IPS DF 4.7 (cell line): Measurements from ENCODE around the gene DPY19L3.
"Not testable (repeated sequence)": the region's sequence is repeated elsewhere in the genome, so short reads cannot be mapped to it uniquely, and the experiment has no call there.

Experiments used
- DNase-seq: peaks from one replicate; pipeline ENCODE4 v3.0.0-alpha.2; 2013; ENCODE audit warnings: low spot score; ENCODE audit errors: extremely low read depth

The DPY19L3 gene

GRCh38 chr19:32392901-32393300 is 12.7 kb upstream of the DPY19L3 start:
- DNase-seq = no peak

GRCh38 chr19:32396046-32396652 is 9.4 kb upstream of the DPY19L3 start:
- DNase-seq = no peak

GRCh38 chr19:32397671-32398101 is 7.9 kb upstream of the DPY19L3 start:
- no peak for DNase-seq

GRCh38 chr19:32401992-32402391 is 3.6 kb upstream of the DPY19L3 start:
- no peak for DNase-seq

GRCh38 chr19:32403291-32403995 is 2.1 kb upstream of the DPY19L3 start:
- no peak for DNase-seq

GRCh38 chr19:32404213-32404932 is 1.2 kb upstream of the DPY19L3 start:
- DNase-seq = peak; percentile 16

- no peak for DNase-seq
Measured at GRCh38 chr19:32404933-32405430, 588 bp upstream of the DPY19L3 start.

GRCh38 chr19:32406161-32407003 is 812 bp downstream of the DPY19L3 start:
- no peak for DNase-seq

- DNase-seq = no peak
Measured at GRCh38 chr19:32407004-32407992, 1.7 kb downstream of the DPY19L3 start.

GRCh38 chr19:32415246-32415645 is 9.7 kb downstream of the DPY19L3 start:
- no peak for DNase-seq

GRCh38 chr19:32415669-32416068 is 10.1 kb downstream of the DPY19L3 start:
- DNase-seq = no peak

GRCh38 chr19:32416749-32417456 is 11.3 kb downstream of the DPY19L3 start:
- no peak for DNase-seq

GRCh38 chr19:32418155-32418554 is 12.6 kb downstream of the DPY19L3 start:
- no peak for DNase-seq

GRCh38 chr19:32421589-32422361 is 16.2 kb downstream of the DPY19L3 start:
- DNase-seq = no peak

- no peak for DNase-seq
Measured at GRCh38 chr19:32422435-32422834, 16.9 kb downstream of the DPY19L3 start.

- DNase-seq = not testable (repeated sequence)
Measured at GRCh38 chr19:32423944-32424343, 18.4 kb downstream of the DPY19L3 start.

- no peak for DNase-seq
Measured at GRCh38 chr19:32427536-32427935, 22.0 kb downstream of the DPY19L3 start.

- DNase-seq = no peak
Measured at GRCh38 chr19:32436692-32437091, 31.1 kb downstream of the DPY19L3 start.

GRCh38 chr19:32437096-32437495 is 31.5 kb downstream of the DPY19L3 start:
- no peak for DNase-seq
